ENCODE measurements around the gene XRCC4. TPM values are rescaled to one million over a fixed set of nuclear protein-coding genes. Genes with fewer than 3 reads are reported as not detected.

XRCC4 gene
- total and polyA plus RNA-seq, 7 donors = 4.6 to 11.3 (median 7.6) TPM

- no peak overlapping the region for H3K4me3 ChIP-seq
- H3K4me1 ChIP-seq = no peaks in the 10 kb centered on the region
- H3K27ac ChIP-seq = no peak overlapping the region
- H3K9me3 ChIP-seq = peaks cover 0 to 7% (median 2%) of the 10 kb centered on the region in 4 donors
- no peaks in the 10 kb centered on the region for H3K27me3 ChIP-seq
- 76 to 87% methylated on average over 2 of the region's 2 CpGs for WGBS, 2 donors
- intact Hi-C loops (cut with DNase I) = no loop called here
- H3K36me3 ChIP-seq = no peaks in the 10 kb centered on the region
- TF ChIP-seq POLR2A (IDR thresholded peaks at IDR 0.05) = no peak
- no peak for TF ChIP-seq EP300 (IDR thresholded peaks at IDR 0.05)
- TF ChIP-seq POLR2AphosphoS5 (IDR thresholded peaks at IDR 0.05) = no peak
- TF ChIP-seq, protein P1, sequence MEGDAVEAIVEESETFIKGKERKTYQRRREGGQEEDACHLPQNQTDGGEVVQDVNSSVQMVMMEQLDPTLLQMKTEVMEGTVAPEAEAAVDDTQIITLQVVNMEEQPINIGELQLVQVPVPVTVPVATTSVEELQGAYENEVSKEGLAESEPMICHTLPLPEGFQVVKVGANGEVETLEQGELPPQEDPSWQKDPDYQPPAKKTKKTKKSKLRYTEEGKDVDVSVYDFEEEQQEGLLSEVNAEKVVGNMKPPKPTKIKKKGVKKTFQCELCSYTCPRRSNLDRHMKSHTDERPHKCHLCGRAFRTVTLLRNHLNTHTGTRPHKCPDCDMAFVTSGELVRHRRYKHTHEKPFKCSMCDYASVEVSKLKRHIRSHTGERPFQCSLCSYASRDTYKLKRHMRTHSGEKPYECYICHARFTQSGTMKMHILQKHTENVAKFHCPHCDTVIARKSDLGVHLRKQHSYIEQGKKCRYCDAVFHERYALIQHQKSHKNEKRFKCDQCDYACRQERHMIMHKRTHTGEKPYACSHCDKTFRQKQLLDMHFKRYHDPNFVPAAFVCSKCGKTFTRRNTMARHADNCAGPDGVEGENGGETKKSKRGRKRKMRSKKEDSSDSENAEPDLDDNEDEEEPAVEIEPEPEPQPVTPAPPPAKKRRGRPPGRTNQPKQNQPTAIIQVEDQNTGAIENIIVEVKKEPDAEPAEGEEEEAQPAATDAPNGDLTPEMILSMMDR (IDR thresholded peaks at IDR 0.05) = no peak
- no peak for DNase-seq
Observed at GRCh38 chr5:83312663-83313062, 235.3 kb downstream of the XRCC4 start.

GRCh38 chr5:83313436-83313835, 236.1 kb downstream of the XRCC4 start:
- intact Hi-C loops (cut with DNase I) = no loop called here
- no peaks in the 10 kb centered on the region for H3K4me1 ChIP-seq
- no peak overlapping the region for H3K4me3 ChIP-seq
- no peak overlapping the region for H3K27ac ChIP-seq
- 75 to 83% methylated on average over 2 of the region's 2 CpGs for WGBS, 2 donors
- TF ChIP-seq EP300 (IDR thresholded peaks at IDR 0.05) = no peak
- no peak for TF ChIP-seq POLR2A (IDR thresholded peaks at IDR 0.05)
- TF ChIP-seq POLR2AphosphoS5 (IDR thresholded peaks at IDR 0.05) = no peak
- TF ChIP-seq, protein P1 (IDR thresholded peaks at IDR 0.05) = no peak
- no peak for DNase-seq
- H3K27me3 ChIP-seq = no peaks in the 10 kb centered on the region
- H3K9me3 ChIP-seq = peaks cover 0 to 7% (median 2%) of the 10 kb centered on the region in 4 donors
- no peaks in the 10 kb centered on the region for H3K36me3 ChIP-seq

DNA sequence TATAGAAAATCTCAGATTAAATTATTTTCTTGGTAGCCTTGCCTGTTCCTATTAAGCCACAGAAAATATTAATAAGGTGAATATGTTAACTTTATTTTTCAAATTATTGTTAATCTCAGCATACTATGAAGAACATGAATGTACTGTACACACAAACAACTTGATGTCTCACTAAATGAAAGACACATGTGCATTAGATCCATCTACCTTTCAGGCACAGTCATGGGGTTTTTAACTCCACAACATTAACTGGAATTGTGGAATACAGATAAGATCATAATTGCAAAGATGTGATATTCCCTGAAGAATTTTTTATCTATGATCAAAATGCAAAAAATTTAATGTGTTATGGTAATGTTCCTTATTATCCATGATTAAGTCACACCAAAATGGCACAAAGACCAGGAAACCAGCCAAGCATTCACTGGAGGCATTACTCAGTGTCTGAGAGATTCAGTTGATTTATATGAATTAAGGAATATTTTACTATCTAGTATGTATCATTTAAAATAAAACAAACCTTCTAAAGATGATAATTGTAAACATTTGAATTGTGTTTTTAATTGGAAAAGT, 244.2 kb downstream of the XRCC4 start:
- H3K4me1 ChIP-seq = no peaks in the 10 kb centered on the region
- intact Hi-C loops (cut with DNase I) = no loop called here
- TF ChIP-seq, protein P1 (IDR thresholded peaks at IDR 0.05) = no peak
- no peak for TF ChIP-seq EP300 (IDR thresholded peaks at IDR 0.05)
- TF ChIP-seq POLR2AphosphoS5 (IDR thresholded peaks at IDR 0.05) = no peak
- no peak for TF ChIP-seq POLR2A (IDR thresholded peaks at IDR 0.05)
- H3K27me3 ChIP-seq = no peaks in the 10 kb centered on the region
- H3K4me3 ChIP-seq = no peak overlapping the region
- no peak for DNase-seq
- no peaks in the 10 kb centered on the region for H3K36me3 ChIP-seq
- H3K9me3 ChIP-seq = no peaks in the 10 kb centered on the region
- H3K27ac ChIP-seq = no peak overlapping the region

GRCh38 chr5:83322273-83322924, 245.1 kb downstream of the XRCC4 start:
- no peak for DNase-seq
- Histone ChIP-seq H3K4me3 (no peak overlapping the region), H3K36me3 (no peaks in the 10 kb centered on the region), H3K27ac (no peak overlapping the region), H3K9me3 (no peaks in the 10 kb centered on the region), H3K27me3 (no peaks in the 10 kb centered on the region), H3K4me1 (no peaks in the 10 kb centered on the region)
- 93 to 96% methylated on average over 5 of the region's 5 CpGs for WGBS, 2 donors
- no peak for TF ChIP-seq POLR2A (IDR thresholded peaks at IDR 0.05)
- TF ChIP-seq EP300 (IDR thresholded peaks at IDR 0.05) = no peak
- TF ChIP-seq POLR2AphosphoS5 (IDR thresholded peaks at IDR 0.05) = no peak
- TF ChIP-seq, protein P1 (IDR thresholded peaks at IDR 0.05) = no peak
- intact Hi-C loops (cut with DNase I) = no loop called here

Measured in sigmoid colon (tissue), 7 donors.